SK-N-SH treated with all-trans-retinoic acid at 6 μM for 48 hours (cell line): Measurements from ENCODE around the gene WTAP.

Experiments
- CREB5 ChIP-seq: fragments of 250-450 bp; sonication (Bioruptor Pico); IDR thresholded peaks from 2 replicates; pipeline ENCODE4 v1.5.1; 2020; ENCODE audit warnings: low read depth, mild to moderate bottlenecking, moderate library complexity
- ISL1 ChIP-seq: fragments of 250-450 bp; sonication (Bioruptor Pico); IDR thresholded peaks from 2 replicates; pipeline ENCODE4 v2.1.2; 2022; ENCODE audit warnings: mild to moderate bottlenecking, moderate library complexity
- PATZ1 ChIP-seq: fragments of 250-450 bp; sonication (Bioruptor Pico); IDR thresholded peaks from 2 replicates; pipeline ENCODE4 v1.8.0; 2020; ENCODE audit warnings: mild to moderate bottlenecking, moderate library complexity, borderline replicate concordance

- TF ChIP-seq PATZ1 (CRISPR knock-in tag) = no peak
- TF ChIP-seq ISL1 (CRISPR knock-in tag) = no peak
- TF ChIP-seq CREB5 (CRISPR knock-in tag) = no peak
These were observed 61.6 kb downstream of the WTAP start for GRCh38 chr6:159788753-159789376.
